OCI-LY7 (cell line): ENCODE measurements around the gene BORCS8. TPM values are rescaled to one million over a fixed set of nuclear protein-coding genes. Genes with fewer than 3 reads are reported as not detected.

ENCODE experiments used
- BruUV-seq: library from RNA; stranded (reverse); fragments of 400-500 nt; replicated peaks from 2 replicates; lab custom pipeline; 2021; lab: Mats Ljungman, UMichigan
- CTCF ChIA-PET: fragments of 300-600 bp; sonication (Branson Sonifier 250); formaldehyde crosslinking; loops from one replicate; lab custom pipeline; 2022; ENCODE audit warnings: antibody characterized with exemption; ENCODE audit not compliant: unreplicated experiment; lab: Charles Lee
- POLR2A ChIA-PET: fragments of 300-600 bp; sonication (Branson Sonifier 250); formaldehyde crosslinking; loops from one replicate; lab custom pipeline; 2022; ENCODE audit warnings: antibody characterized with exemption; lab: Charles Lee
- DNase-seq: peaks from one replicate; pipeline ENCODE4 v3.0.0-alpha.2; 2015; ENCODE audit warnings: low spot score
- H2AFZ ChIP-seq: fragments of 200-600 bp; sonication (generic), shearing (Covaris generic); 2 replicates; pipeline ENCODE4 v1.6.1; 2014; ENCODE audit warnings: mild to moderate bottlenecking, antibody characterized with exemption, low read length, moderate library complexity
- H3K27ac ChIP-seq: fragments of 200-600 bp; sonication (generic); 2 replicates; pipeline ENCODE4 v1.5.1; 2014; ENCODE audit warnings: mixed run types, low read depth, mild to moderate bottlenecking, moderate library complexity, low read length, inconsistent platforms; ENCODE audit not compliant: poor library complexity, severe bottlenecking
- H3K36me3 ChIP-seq: fragments of 200-600 bp; sonication (generic); 2 replicates; pipeline ENCODE4 v1.6.1; 2014; ENCODE audit warnings: mild to moderate bottlenecking, antibody characterized with exemption, low read length, moderate library complexity, mixed read lengths; ENCODE audit not compliant: insufficient read depth
- H3K4me1 ChIP-seq: fragments of 200-600 bp; sonication (generic); 2 replicates; pipeline ENCODE4 v1.5.1; 2014; ENCODE audit warnings: mild to moderate bottlenecking, low read length; ENCODE audit not compliant: insufficient read depth, poor library complexity, severe bottlenecking
- H3K4me2 ChIP-seq: fragments of 200-600 bp; sonication (generic); 2 replicates; pipeline ENCODE4 v1.6.1; 2014; ENCODE audit warnings: mild to moderate bottlenecking, low read length
- H3K4me3 ChIP-seq: fragments of 200-600 bp; sonication (generic); 2 replicates; pipeline ENCODE4 v1.5.1; 2014; ENCODE audit warnings: mild to moderate bottlenecking, low read depth, low read length; ENCODE audit not compliant: poor library complexity, severe bottlenecking
- H3K79me2 ChIP-seq: fragments of 200-600 bp; sonication (generic); 2 replicates; pipeline ENCODE4 v1.6.1; 2016; ENCODE audit warnings: low read depth, mild to moderate bottlenecking, low read length, moderate library complexity, mixed read lengths; ENCODE audit not compliant: insufficient read depth
- H3K9me2 ChIP-seq: fragments of 200-600 bp; sonication (generic); 2 replicates; pipeline ENCODE4 v1.6.1; 2016; ENCODE audit warnings: mild to moderate bottlenecking, low read length, mixed read lengths; ENCODE audit not compliant: insufficient read depth
- H3K9me3 ChIP-seq: fragments of 200-600 bp; sonication (generic); 2 replicates; pipeline ENCODE4 v1.6.1; 2014; ENCODE audit warnings: mild to moderate bottlenecking, mixed run types, low read length, mixed read lengths
- H4K20me1 ChIP-seq: fragments of 200-600 bp; sonication (generic); 2 replicates; pipeline ENCODE4 v1.6.1; 2014; ENCODE audit warnings: mild to moderate bottlenecking, antibody characterized with exemption, low read length, moderate library complexity, mixed read lengths; ENCODE audit not compliant: insufficient read depth
- EZH2phosphoT487 ChIP-seq: fragments of 200-600 bp; sonication (generic); IDR thresholded peaks from 2 replicates; pipeline ENCODE4 v1.6.1; 2018; ENCODE audit warnings: low read depth, borderline replicate concordance, mild to moderate bottlenecking, mixed run types, antibody characterized with exemption, low read length, moderate library complexity, mixed read lengths
- intact Hi-C: fragments of 100-400 bp; cut with micrococcal nuclease; formaldehyde crosslinking; loops from one replicate; pipeline ENCODE4 v1.10.0; 2022; ENCODE audit not compliant: unreplicated experiment
- total RNA-seq, 2 experiments: library from RNA; depleted of rRNA in 1 of 2; stranded (reverse); fragments of >200 nt in 1 of 2; shearing (Covaris generic) in 1 of 2; gene quantifications; 2 replicates each; pipeline ENCODE4 v1.2.3, GENCODE V29; 2014 to 2022
- TF ChIP-seq, protein P1 (sequence below): fragments of 200-600 bp; sonication (generic); conservative IDR thresholded peaks from 2 replicates; pipeline ENCODE4 v1.5.1; 2014; ENCODE audit warnings: mild to moderate bottlenecking, antibody characterized with exemption, low read length, moderate library complexity, mixed read lengths

Gene BORCS8
- total RNA-seq, 2 experiments from 2014 or later = 39.8 to 40.2 TPM

DNA sequence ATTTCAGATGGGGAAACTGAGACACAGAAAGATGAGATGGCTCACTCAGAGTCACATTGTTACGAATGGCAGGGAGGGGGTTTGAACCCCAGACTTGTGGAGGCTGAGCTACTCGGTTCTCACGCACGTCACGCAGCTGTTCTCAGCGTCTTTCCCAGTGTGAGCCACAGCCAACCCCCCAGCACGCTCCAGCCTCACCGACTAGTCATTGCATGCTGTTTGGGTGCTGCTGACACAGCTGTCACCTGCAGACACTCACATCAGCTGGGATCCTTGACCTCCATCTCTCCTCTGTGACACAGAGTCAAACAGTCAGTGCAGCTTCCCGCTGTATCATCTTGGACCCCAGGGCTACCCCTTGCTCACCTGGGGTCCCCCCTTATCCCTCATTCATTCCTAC lies 17.4 kb upstream of the BORCS8 start:
- H2AFZ ChIP-seq = no peak overlapping the region
- BruUV-seq = no TSS peak
- ChIA-PET CTCF (no interaction called here), POLR2A (interaction anchor here (0.5 to 0.7 kb wide), 2 partner anchors 262 to 292 kb away, joined by 3 read pairs; no protein-coding TSS in a partner anchor)
- H3K4me1 ChIP-seq = peaks cover 7% of the 10 kb centered on the region
- H3K9me2 ChIP-seq = no peaks in the 10 kb centered on the region
- DNase-seq = no peak
- intact Hi-C loops = loop anchor here (10.0 kb wide), 1 partner anchor 115 kb away; the partner anchor contains the start of genes MAU2 and SUGP1
- no peak overlapping the region for H3K27ac ChIP-seq
- no peaks in the 10 kb centered on the region for H3K9me3 ChIP-seq
- no peaks in the 10 kb centered on the region for H4K20me1 ChIP-seq
- no peaks in the 10 kb centered on the region for H3K79me2 ChIP-seq
- H3K4me3 ChIP-seq = no peak overlapping the region
- H3K36me3 ChIP-seq = no peaks in the 10 kb centered on the region
- TF ChIP-seq, protein P1, sequence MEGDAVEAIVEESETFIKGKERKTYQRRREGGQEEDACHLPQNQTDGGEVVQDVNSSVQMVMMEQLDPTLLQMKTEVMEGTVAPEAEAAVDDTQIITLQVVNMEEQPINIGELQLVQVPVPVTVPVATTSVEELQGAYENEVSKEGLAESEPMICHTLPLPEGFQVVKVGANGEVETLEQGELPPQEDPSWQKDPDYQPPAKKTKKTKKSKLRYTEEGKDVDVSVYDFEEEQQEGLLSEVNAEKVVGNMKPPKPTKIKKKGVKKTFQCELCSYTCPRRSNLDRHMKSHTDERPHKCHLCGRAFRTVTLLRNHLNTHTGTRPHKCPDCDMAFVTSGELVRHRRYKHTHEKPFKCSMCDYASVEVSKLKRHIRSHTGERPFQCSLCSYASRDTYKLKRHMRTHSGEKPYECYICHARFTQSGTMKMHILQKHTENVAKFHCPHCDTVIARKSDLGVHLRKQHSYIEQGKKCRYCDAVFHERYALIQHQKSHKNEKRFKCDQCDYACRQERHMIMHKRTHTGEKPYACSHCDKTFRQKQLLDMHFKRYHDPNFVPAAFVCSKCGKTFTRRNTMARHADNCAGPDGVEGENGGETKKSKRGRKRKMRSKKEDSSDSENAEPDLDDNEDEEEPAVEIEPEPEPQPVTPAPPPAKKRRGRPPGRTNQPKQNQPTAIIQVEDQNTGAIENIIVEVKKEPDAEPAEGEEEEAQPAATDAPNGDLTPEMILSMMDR = no peak
- TF ChIP-seq EZH2phosphoT487 = no peak
- no peak overlapping the region for H3K4me2 ChIP-seq

DNA sequence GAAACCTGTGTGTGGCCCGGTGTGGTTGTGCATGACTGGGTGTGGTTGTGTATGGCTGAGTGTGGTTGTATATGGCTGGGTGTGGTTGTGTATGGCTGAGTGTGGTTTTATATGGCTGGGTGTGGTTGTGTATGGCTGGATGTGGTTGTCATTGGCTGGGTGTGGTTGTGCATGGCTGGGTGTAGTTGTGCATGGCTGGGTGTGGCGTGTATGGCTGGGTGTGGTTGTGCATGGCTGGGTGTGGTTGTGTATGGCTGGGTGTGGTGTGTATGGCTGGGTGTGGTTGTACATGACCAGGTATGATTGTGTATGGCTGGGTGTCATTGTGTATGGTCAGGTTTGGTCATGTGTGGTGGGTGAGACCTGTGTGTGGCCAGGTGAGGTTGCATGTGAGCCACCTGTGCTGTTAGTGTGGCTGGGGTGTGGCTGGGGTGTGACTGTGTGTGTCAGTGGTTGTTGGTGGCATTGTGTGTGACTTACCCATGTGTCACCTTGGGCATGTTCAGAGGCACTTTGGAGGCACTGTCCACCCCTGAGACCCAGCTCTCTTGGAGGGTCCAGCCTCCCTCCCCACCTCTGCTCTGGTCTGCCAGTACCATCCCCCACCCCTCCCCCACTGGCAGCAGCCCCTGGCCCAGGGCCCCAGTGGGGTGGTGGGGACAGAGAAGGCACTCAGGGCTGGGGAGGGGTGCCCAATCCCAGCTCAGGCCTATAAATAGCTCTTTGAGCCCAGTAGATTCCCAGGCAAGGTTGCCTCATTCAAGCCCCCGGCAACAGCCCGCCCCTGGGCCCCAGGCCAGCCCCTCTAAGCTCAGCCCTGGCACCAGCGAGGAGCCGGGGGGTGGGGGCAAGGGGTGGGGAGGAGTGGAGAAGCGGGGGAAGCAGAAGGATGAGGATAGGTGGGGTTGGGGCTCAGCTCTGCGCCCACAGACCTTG lies 16.0 kb upstream of the BORCS8 start:
- intact Hi-C loops = loop anchor here (10.0 kb wide), 1 partner anchor 117 kb away; the partner anchor contains the start of genes MAU2 and SUGP1
- CTCF ChIA-PET = no interaction called here
- DNase-seq = no peak
- no peak overlapping the region for H3K4me2 ChIP-seq
- TF ChIP-seq, protein P1 = no peak
- TF ChIP-seq EZH2phosphoT487 = no peak
- H3K36me3 ChIP-seq = no peaks in the 10 kb centered on the region
- peaks cover 2% of the 10 kb centered on the region; the same call in 1 of the 2 replicates for H3K79me2 ChIP-seq
- no TSS peak for BruUV-seq
- H3K4me3 ChIP-seq = no peak overlapping the region
- H3K27ac ChIP-seq = no peak overlapping the region
- no peaks in the 10 kb centered on the region for H3K9me2 ChIP-seq
- H2AFZ ChIP-seq = no peak overlapping the region
- H3K9me3 ChIP-seq = no peaks in the 10 kb centered on the region
- H4K20me1 ChIP-seq = no peaks in the 10 kb centered on the region
- POLR2A ChIA-PET = interaction anchor here (0.6 kb wide), 1 partner anchor 143 kb away, joined by 3 read pairs; no protein-coding TSS in a partner anchor
- peaks cover 7% of the 10 kb centered on the region for H3K4me1 ChIP-seq
